HG03025 (cell line): ENCODE measurements around the gene PROSER1.
A peak's percentile ranks its signal among the peaks of the same experiment; 100 is the strongest.
"Not testable (repeated sequence)": the region's sequence is repeated elsewhere in the genome, so short reads cannot be mapped to it uniquely, and the experiment has no call there.

Experiments
- ATAC-seq: cut with Tn5 transposase; IDR thresholded peaks from one replicate; pipeline ENCODE4 v1.9.1; 2021; ENCODE audit warnings: mild to moderate bottlenecking, moderate library complexity; ENCODE audit not compliant: unreplicated experiment, low FRiP score

The PROSER1 gene

GRCh38 chr13:39032150-39032549, 5.7 kb downstream of the PROSER1 start:
- ATAC-seq: no peak

- no peak for ATAC-seq
These were observed 12.5 kb downstream of the PROSER1 start for GRCh38 chr13:39025433-39025839.

- no peak for ATAC-seq
These were observed 14.1 kb downstream of the PROSER1 start for GRCh38 chr13:39023761-39024160.

GRCh38 chr13:39023316-39023715, 14.6 kb downstream of the PROSER1 start:
- ATAC-seq: no peak

GRCh38 chr13:39020853-39021462, 16.9 kb downstream of the PROSER1 start:
- no peak for ATAC-seq

GRCh38 chr13:39016787-39017186, 21.1 kb downstream of the PROSER1 start:
- peak; percentile 77 for ATAC-seq

GRCh38 chr13:39016087-39016486, 21.8 kb downstream of the PROSER1 start:
- peak; percentile 57 for ATAC-seq

- no peak for ATAC-seq
These were observed 24.4 kb downstream of the PROSER1 start for GRCh38 chr13:39013462-39013861.

- ATAC-seq: no peak
These were observed 25.3 kb downstream of the PROSER1 start for GRCh38 chr13:39012608-39013007.

- not testable (repeated sequence) for ATAC-seq
These were observed 31.3 kb downstream of the PROSER1 start for GRCh38 chr13:39006371-39007111.

GRCh38 chr13:38998739-38999138, 39.1 kb downstream of the PROSER1 start:
- no peak for ATAC-seq

- ATAC-seq: no peak
These were observed 44.5 kb downstream of the PROSER1 start for GRCh38 chr13:38993381-38993780.

GRCh38 chr13:38990693-38991092, 47.2 kb downstream of the PROSER1 start, which contains the start of gene STOML3:
Gene STOML3, minus strand, starts transcription at chr13:38990831. Its CDS starts 110 bp downstream, at chr13:38990721.
- no peak for ATAC-seq

GRCh38 chr13:38981096-38981495, 56.8 kb downstream of the PROSER1 start:
- ATAC-seq: no peak

GRCh38 chr13:38980750-38981078, 57.2 kb downstream of the PROSER1 start:
- no peak for ATAC-seq

- ATAC-seq: no peak
These were observed 57.8 kb downstream of the PROSER1 start for GRCh38 chr13:38979891-38980749.

- ATAC-seq: no peak
These were observed 67.4 kb downstream of the PROSER1 start for GRCh38 chr13:38970380-38971051.

GRCh38 chr13:38969187-38969586, 68.7 kb downstream of the PROSER1 start:
- no peak for ATAC-seq

- ATAC-seq: no peak
These were observed 70.4 kb downstream of the PROSER1 start for GRCh38 chr13:38967446-38967845.

GRCh38 chr13:38965281-38965680, 72.6 kb downstream of the PROSER1 start:
- ATAC-seq: no peak

- no peak for ATAC-seq
These were observed 77.7 kb downstream of the PROSER1 start for GRCh38 chr13:38960175-38960574.
